Stimulated activated CD4-positive, alpha-beta T cell treated with anti-CD3 and anti-CD28 coated beads, Interleukin-1b, Interleukin-23, amount 100 ng/mL, for 24 hours (primary cell): Measurements from ENCODE around the gene UHRF1.

Experiments
- DNase-seq, 4 experiments: peaks; one replicate each; pipeline ENCODE4 v3.0.0-alpha.2; 2020; ENCODE audit warnings: low read depth in 4 of 4, low spot score in 1 of 4

The UHRF1 gene

GRCh38 chr19:4987256-4987655 is 78.0 kb downstream of the UHRF1 start:
- no peak for DNase-seq

- DNase-seq, result no peak
These were observed 78.5 kb downstream of the UHRF1 start for GRCh38 chr19:4987692-4988370.

- no peak for DNase-seq
These were observed 79.5 kb downstream of the UHRF1 start for GRCh38 chr19:4988770-4989251.

GRCh38 chr19:4990306-4990705 is 81.0 kb downstream of the UHRF1 start:
- DNase-seq, result no peak

GRCh38 chr19:4991538-4991937 is 82.2 kb downstream of the UHRF1 start:
- no peak for DNase-seq

- DNase-seq, result no peak
These were observed 82.8 kb downstream of the UHRF1 start for GRCh38 chr19:4991996-4992698.

- no peak for DNase-seq
These were observed 84.4 kb downstream of the UHRF1 start for GRCh38 chr19:4993683-4994082.

- no peak for DNase-seq
These were observed 87.4 kb downstream of the UHRF1 start for GRCh38 chr19:4996701-4997100.

- no peak for DNase-seq
These were observed 88.0 kb downstream of the UHRF1 start for GRCh38 chr19:4997297-4997696.

- DNase-seq, result no peak
These were observed 90.9 kb downstream of the UHRF1 start for GRCh38 chr19:5000120-5000611.

GRCh38 chr19:5001615-5002014 is 92.3 kb downstream of the UHRF1 start:
- DNase-seq, result peak in 3 of 4 experiments; percentile 7 to 26 (median 14)

- DNase-seq, result no peak
These were observed 92.8 kb downstream of the UHRF1 start for GRCh38 chr19:5002143-5002542.

- DNase-seq, result no peak
These were observed 94.5 kb downstream of the UHRF1 start for GRCh38 chr19:5003781-5004180.

GRCh38 chr19:5005096-5005495 is 95.8 kb downstream of the UHRF1 start:
- no peak for DNase-seq

GRCh38 chr19:5006201-5006600 is 96.9 kb downstream of the UHRF1 start:
- no peak for DNase-seq

GRCh38 chr19:5006821-5007220 is 97.5 kb downstream of the UHRF1 start:
- DNase-seq, result no peak
